Left ventricle myocardium inferior (tissue), 1 donor: ENCODE results near the gene ELFN2. TPM values are rescaled to one million over a fixed set of nuclear protein-coding genes. Genes with fewer than 3 reads are reported as not detected.
"Not testable (repeated sequence)": the region's sequence is repeated elsewhere in the genome, so short reads cannot be mapped to it uniquely, and the experiment has no call there.

ENCODE experiments used
- DNase-seq: peaks from one replicate; pipeline ENCODE4 v3.0.0-alpha.2; 2020
- H3K27ac ChIP-seq: fragments of 200-600 bp; replicated peaks from 2 replicates; pipeline ENCODE4 v1.8.0; 2021
- H3K27me3 ChIP-seq: fragments of 200-600 bp; 2 replicates; pipeline ENCODE4 v1.8.0; 2021; ENCODE audit warnings: low read depth
- H3K36me3 ChIP-seq: fragments of 200-600 bp; 2 replicates; pipeline ENCODE4 v1.8.0; 2021
- H3K4me1 ChIP-seq: fragments of 200-600 bp; 2 replicates; pipeline ENCODE4 v1.8.0; 2021
- H3K4me3 ChIP-seq: fragments of 200-600 bp; 2 replicates; pipeline ENCODE4 v1.8.0; 2021; ENCODE audit warnings: mild to moderate bottlenecking, moderate library complexity
- H3K9me3 ChIP-seq: fragments of 200-600 bp; replicated peaks from 2 replicates; pipeline ENCODE4 v1.8.0; 2021
- CTCF ChIP-seq: fragments of 200-600 bp; IDR thresholded peaks from 2 replicates; pipeline ENCODE4 v1.8.0; 2021; ENCODE audit warnings: antibody characterized with exemption, mild to moderate bottlenecking, borderline replicate concordance
- intact Hi-C: fragments of 100-400 bp; cut with micrococcal nuclease; formaldehyde crosslinking; loops from one replicate; pipeline ENCODE4 v1.11.0; 2022
- total RNA-seq: library from RNA; stranded (reverse); fragmentation: NEBNext Ultra II Directional; extraction: Animal tissue kit (Norgen Biotek cat#: 25700); gene quantifications from one replicate; pipeline ENCODE4 v1.2.1, GENCODE V29; 2021
- donor health status: DM: no; HTN: yes; CAD: no; lungs with severe emphysema.

Gene ELFN2
- total RNA-seq, 1 donor from 2014 or later, result not detected

GRCh38 chr22:37472418-37473006 lies 45.2 kb upstream of the ELFN2 start:
- Histone ChIP-seq H3K4me1 (no peaks in the 10 kb centered on the region), H3K4me3 (no peak overlapping the region), H3K27ac (no peak overlapping the region), H3K36me3 (peaks cover 7% of the 10 kb centered on the region), H3K9me3 (no peaks in the 10 kb centered on the region), H3K27me3 (peaks cover 66% of the 10 kb centered on the region)
- intact Hi-C loops, result no loop called here
- DNase-seq, result no peak
- TF ChIP-seq CTCF, result peak; percentile 48

- Histone ChIP-seq H3K27me3 (peaks cover 66% of the 10 kb centered on the region), H3K36me3 (peaks cover 7% of the 10 kb centered on the region), H3K4me1 (no peaks in the 10 kb centered on the region), H3K27ac (no peak overlapping the region), H3K9me3 (no peaks in the 10 kb centered on the region), H3K4me3 (no peak overlapping the region)
- no peak for DNase-seq
- no peak for TF ChIP-seq CTCF
- intact Hi-C loops, result no loop called here
These were observed 44.6 kb upstream of the ELFN2 start for GRCh38 chr22:37471727-37472417.

- H3K27ac ChIP-seq, result no peak overlapping the region
- peaks cover 7% of the 10 kb centered on the region for H3K36me3 ChIP-seq
- TF ChIP-seq CTCF, result no peak
- no peaks in the 10 kb centered on the region for H3K4me1 ChIP-seq
- intact Hi-C loops, result no loop called here
- peaks cover 61% of the 10 kb centered on the region for H3K27me3 ChIP-seq
- H3K9me3 ChIP-seq, result no peaks in the 10 kb centered on the region
- DNase-seq, result no peak
- H3K4me3 ChIP-seq, result no peak overlapping the region
These were observed 42.8 kb upstream of the ELFN2 start for GRCh38 chr22:37470087-37470445.

- H3K36me3 ChIP-seq, result peaks cover 6% of the 10 kb centered on the region
- H3K27me3 ChIP-seq, result peaks cover 59% of the 10 kb centered on the region
- intact Hi-C loops, result no loop called here
- H3K9me3 ChIP-seq, result no peaks in the 10 kb centered on the region
- no peak overlapping the region for H3K27ac ChIP-seq
- DNase-seq, result no peak
- no peaks in the 10 kb centered on the region for H3K4me1 ChIP-seq
- no peak overlapping the region for H3K4me3 ChIP-seq
- no peak for TF ChIP-seq CTCF
These were observed 42.3 kb upstream of the ELFN2 start for GRCh38 chr22:37469416-37470086.

GRCh38 chr22:37468201-37468695 lies 41.0 kb upstream of the ELFN2 start:
- H3K9me3 ChIP-seq, H3K36me3 ChIP-seq, H3K4me3 ChIP-seq, intact Hi-C loops, DNase-seq, H3K27ac ChIP-seq, H3K4me1 ChIP-seq: not testable (repeated sequence)
- H3K27me3 ChIP-seq, result peaks cover 52% of the 10 kb centered on the region
